GM18520 (cell line): ENCODE results near the gene CDC42EP1.
"Not testable (repeated sequence)": the region's sequence is repeated elsewhere in the genome, so short reads cannot be mapped to it uniquely, and the experiment has no call there.

Source experiments
- ATAC-seq: cut with Tn5 transposase; IDR thresholded peaks from one replicate; pipeline ENCODE4 v1.9.1; 2021; ENCODE audit not compliant: unreplicated experiment

The CDC42EP1 gene

GRCh38 chr22:37533995-37534394 lies 26.3 kb upstream of the CDC42EP1 start:
- ATAC-seq, result no peak

GRCh38 chr22:37534445-37534844 lies 25.8 kb upstream of the CDC42EP1 start:
- no peak for ATAC-seq

- no peak for ATAC-seq
Observed at GRCh38 chr22:37535159-37535558, 25.1 kb upstream of the CDC42EP1 start.

- ATAC-seq, result no peak
Observed at GRCh38 chr22:37538590-37539357, 21.5 kb upstream of the CDC42EP1 start.

GRCh38 chr22:37539790-37540189 lies 20.5 kb upstream of the CDC42EP1 start:
- ATAC-seq, result not testable (repeated sequence)

GRCh38 chr22:37542416-37542815 lies 17.9 kb upstream of the CDC42EP1 start:
- ATAC-seq, result not testable (repeated sequence)

GRCh38 chr22:37542959-37543358 lies 17.3 kb upstream of the CDC42EP1 start:
- ATAC-seq, result no peak

GRCh38 chr22:37544955-37545702 lies 15.2 kb upstream of the CDC42EP1 start:
- no peak for ATAC-seq

DNA sequence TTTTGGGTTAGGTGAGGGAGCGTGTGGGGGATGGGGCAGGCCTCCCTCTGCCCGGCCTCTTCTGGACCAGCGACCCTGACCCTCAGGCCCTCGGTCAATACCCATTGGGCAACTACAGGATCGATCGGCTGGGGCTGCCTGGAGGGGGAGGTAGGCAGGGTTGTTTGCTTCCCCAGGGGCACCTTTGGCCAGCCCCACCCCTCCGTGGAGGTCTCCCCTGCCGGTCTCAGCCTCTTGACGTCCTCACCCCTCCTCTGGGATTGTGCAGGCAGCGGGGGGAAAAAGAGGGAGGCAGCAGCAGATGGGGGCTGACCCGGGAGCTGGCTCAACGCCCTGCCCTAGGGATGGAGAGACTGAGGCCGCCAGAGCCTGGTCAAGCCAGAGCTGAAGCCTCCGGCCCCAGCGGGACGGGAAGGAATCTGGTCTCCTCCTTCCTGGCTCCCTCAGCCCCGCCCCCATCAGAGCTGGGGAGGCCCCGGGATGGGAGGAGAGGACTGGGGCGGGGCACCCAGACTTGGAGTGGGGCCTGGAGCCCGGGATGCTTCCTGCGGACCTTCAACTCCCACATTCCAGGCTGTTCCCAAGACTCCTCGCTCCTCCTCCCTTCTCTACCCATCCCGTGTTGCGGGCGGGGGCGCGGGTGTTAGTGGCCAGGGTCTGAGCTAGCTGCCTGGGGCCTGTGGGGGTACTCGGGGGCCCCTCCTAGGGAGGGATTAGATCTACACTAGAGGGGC lies 14.4 kb upstream of the CDC42EP1 start:
- no peak for ATAC-seq

GRCh38 chr22:37546437-37547250 lies 13.6 kb upstream of the CDC42EP1 start:
- ATAC-seq, result no peak

GRCh38 chr22:37547251-37547741 lies 13.0 kb upstream of the CDC42EP1 start:
- ATAC-seq, result no peak

GRCh38 chr22:37549704-37550059 lies 10.6 kb upstream of the CDC42EP1 start:
- no peak for ATAC-seq

- not testable (repeated sequence) for ATAC-seq
Observed at GRCh38 chr22:37550921-37551320, 9.4 kb upstream of the CDC42EP1 start.

DNA sequence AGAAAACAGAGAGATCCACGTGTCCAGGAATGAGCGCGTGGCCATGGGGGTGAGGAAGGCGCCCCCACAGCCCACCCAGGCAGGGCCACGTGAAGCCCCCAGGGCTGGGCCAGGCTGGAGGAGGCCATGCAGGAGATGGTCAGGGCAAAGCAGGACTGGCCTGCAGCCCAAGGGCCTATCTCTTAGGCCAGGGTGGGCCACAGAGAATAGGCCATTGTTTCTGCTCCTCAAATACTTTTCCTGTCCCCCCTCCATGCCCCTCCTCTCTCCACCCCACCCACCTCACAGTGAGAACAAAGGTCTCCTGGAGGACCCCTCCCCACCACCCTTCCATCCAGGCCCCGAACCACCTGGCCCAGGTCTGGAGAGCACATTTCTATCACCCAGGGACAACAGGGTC lies 8.3 kb upstream of the CDC42EP1 start:
- no peak for ATAC-seq

- no peak for ATAC-seq
Observed at GRCh38 chr22:37552524-37553163, 7.6 kb upstream of the CDC42EP1 start.

DNA sequence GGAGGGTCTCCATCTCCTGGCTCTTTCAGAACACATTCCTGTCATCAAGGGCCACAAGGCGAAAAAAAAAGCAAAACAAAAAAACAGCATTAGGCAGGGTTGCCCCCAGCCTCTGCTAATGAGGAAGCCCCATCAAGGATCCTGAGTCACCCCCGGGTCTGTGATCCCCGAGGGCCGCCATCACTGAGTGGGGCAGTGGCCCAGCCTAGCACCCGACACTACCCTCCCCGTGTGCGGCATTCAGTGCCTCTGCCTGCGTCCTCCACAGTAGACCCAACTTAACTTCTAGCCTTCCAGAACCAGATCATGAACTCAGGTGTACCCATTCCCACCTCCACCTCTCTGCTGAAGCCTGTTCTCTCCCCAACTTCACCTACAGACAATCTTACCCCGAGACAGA lies 6.6 kb upstream of the CDC42EP1 start:
- no peak for ATAC-seq

- ATAC-seq, result no peak
Observed at GRCh38 chr22:37555029-37555428, 5.3 kb upstream of the CDC42EP1 start.

GRCh38 chr22:37556710-37557109 lies 3.6 kb upstream of the CDC42EP1 start:
- no peak for ATAC-seq

GRCh38 chr22:37557321-37558001 lies 2.8 kb upstream of the CDC42EP1 start:
- no peak for ATAC-seq

GRCh38 chr22:37558815-37559214 lies 1.5 kb upstream of the CDC42EP1 start:
- ATAC-seq, result no peak
